Measurements from ENCODE around the gene KCTD6. TPM values are rescaled to one million over a fixed set of nuclear protein-coding genes. Genes with fewer than 3 reads are reported as not detected.
A peak's percentile ranks its signal among the peaks of the same experiment; 100 is the strongest.

KCTD6 gene
- total RNA-seq, 1 experiment from 2014 or later = 12.0 TPM

DNA sequence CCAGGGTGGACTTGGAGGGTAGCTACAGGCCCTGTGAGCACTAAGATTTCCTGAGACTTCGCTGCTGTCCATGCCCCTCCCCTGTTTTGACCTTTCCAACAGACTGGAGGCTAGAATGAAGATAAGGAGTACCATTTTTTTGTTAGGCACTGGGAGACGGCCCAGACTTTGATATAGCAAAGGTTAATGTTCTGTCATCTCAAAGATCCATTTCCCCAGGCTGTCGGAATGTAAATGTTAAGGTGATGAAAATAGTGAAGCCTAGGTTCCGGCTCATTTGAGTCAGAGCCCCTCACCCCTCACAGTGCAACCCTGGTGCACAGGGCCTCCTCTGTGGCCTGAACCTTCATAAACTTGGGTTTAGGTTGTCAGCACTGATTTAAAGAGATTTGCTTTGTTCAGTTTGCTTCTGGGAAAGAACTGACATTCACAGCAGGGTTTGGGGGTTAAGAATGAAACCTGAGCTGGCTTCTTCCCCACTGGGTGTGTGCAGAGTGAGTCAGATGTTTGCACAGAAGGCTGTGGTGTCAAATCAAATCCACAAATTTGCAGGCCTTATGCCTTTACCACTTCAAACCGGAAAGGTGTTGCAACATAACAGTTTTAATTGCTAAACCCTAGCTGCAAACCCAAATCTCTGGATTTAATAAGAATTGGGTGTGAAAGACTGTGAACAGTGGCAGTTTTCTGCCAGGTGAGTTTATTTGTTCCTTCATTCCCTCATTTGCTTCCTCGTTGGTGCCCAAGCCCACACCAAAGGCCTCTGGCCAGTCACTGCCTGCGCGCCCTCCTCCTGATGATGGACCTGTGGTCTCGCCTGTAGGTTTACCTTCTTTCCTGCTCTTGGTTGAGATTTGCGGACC lies 20.6 kb upstream of the KCTD6 start (continued):
- TF ChIP-seq JUND (IDR thresholded peaks at IDR 0.05) (peak; percentile 93), SP1 (IDR thresholded peaks at IDR 0.05; ENCODE audit: low read depth) (peak; percentile 85), TCF7L2 (IDR thresholded peaks at IDR 0.05; ENCODE audit: borderline replicate concordance, extremely low read depth, insufficient read depth, insufficient read length) (peak; percentile 70), ZBTB33 (IDR thresholded peaks at IDR 0.05; ENCODE audit: extremely low read depth, insufficient replicate concordance, low read length) (peak; percentile 47), EGR1 (IDR thresholded peaks at IDR 0.05; ENCODE audit: low read depth) (no peak), EZH2 (IDR thresholded peaks at IDR 0.05) (no peak), EZH2phosphoT487 (IDR thresholded peaks at IDR 0.05; ENCODE audit: borderline replicate concordance) (no peak), YY1 (IDR thresholded peaks at IDR 0.05; ENCODE audit: extremely low read depth, insufficient replicate concordance, low read depth, low read length) (no peak), RAD21 (IDR thresholded peaks at IDR 0.05; ENCODE audit: low read depth) (peak; percentile 12; the same call in 1 of the 2 replicates)
- TF ChIP-seq, protein P1, sequence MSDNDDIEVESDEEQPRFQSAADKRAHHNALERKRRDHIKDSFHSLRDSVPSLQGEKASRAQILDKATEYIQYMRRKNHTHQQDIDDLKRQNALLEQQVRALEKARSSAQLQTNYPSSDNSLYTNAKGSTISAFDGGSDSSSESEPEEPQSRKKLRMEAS (IDR thresholded peaks at IDR 0.05) = peak; percentile 85
- TF ChIP-seq, protein P2, sequence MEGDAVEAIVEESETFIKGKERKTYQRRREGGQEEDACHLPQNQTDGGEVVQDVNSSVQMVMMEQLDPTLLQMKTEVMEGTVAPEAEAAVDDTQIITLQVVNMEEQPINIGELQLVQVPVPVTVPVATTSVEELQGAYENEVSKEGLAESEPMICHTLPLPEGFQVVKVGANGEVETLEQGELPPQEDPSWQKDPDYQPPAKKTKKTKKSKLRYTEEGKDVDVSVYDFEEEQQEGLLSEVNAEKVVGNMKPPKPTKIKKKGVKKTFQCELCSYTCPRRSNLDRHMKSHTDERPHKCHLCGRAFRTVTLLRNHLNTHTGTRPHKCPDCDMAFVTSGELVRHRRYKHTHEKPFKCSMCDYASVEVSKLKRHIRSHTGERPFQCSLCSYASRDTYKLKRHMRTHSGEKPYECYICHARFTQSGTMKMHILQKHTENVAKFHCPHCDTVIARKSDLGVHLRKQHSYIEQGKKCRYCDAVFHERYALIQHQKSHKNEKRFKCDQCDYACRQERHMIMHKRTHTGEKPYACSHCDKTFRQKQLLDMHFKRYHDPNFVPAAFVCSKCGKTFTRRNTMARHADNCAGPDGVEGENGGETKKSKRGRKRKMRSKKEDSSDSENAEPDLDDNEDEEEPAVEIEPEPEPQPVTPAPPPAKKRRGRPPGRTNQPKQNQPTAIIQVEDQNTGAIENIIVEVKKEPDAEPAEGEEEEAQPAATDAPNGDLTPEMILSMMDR (IDR thresholded peaks at IDR 0.05 in 2 of 3, conservative IDR thresholded peaks at IDR 0.05 in 1 of 3; ENCODE audit: borderline replicate concordance in 1 of 3, insufficient read depth in 1 of 3, low read depth in 2 of 3, low read length in 2 of 3) = no peak
